PFSK-1 (cell line): ENCODE measurements around the gene FRMD4A.

ENCODE experiments used
- POLR2AphosphoS5 ChIP-seq: IDR thresholded peaks from 2 replicates; pipeline ENCODE4 v1.6.1; 2012; ENCODE audit warnings: low read depth, mild to moderate bottlenecking, control low read depth, low read length, moderate library complexity
- REST ChIP-seq, 2 experiments: IDR thresholded peaks; 2 replicates each; pipeline versions ENCODE4 v1.6.1 to v1.8.0; 2011 to 2012; ENCODE audit warnings: low read depth in 2 of 2, low read length in 2 of 2, control low read depth in 1 of 2, inconsistent platforms in 1 of 2, mild to moderate bottlenecking in 1 of 2, moderate library complexity in 1 of 2; ENCODE audit not compliant: insufficient read depth in 1 of 2
- TAF1 ChIP-seq: IDR thresholded peaks from 2 replicates; pipeline ENCODE4 v1.6.1; 2012; ENCODE audit warnings: low read length, control low read depth, borderline replicate concordance; ENCODE audit not compliant: insufficient read depth

- TF ChIP-seq POLR2AphosphoS5 (no peak), REST (IDR thresholded peaks at IDR 0.05; ENCODE audit: insufficient read depth in 1 of 2, low read depth in 2 of 2, low read length in 2 of 2) (no peak), TAF1 (no peak)
Measured at GRCh38 chr10:14200698-14201544, 129.8 kb downstream of the FRMD4A start.
